ENCODE data around the gene LIMA1. TPM values are rescaled to one million over a fixed set of nuclear protein-coding genes. Genes with fewer than 3 reads are reported as not detected.

The LIMA1 gene
- total and polyA plus RNA-seq, 9 of the 15 experiments (the other 6 are each of a cell fraction or from before 2014, with no cell fraction given), result 20.2 to 37.8 (median 27.3) TPM

DNA sequence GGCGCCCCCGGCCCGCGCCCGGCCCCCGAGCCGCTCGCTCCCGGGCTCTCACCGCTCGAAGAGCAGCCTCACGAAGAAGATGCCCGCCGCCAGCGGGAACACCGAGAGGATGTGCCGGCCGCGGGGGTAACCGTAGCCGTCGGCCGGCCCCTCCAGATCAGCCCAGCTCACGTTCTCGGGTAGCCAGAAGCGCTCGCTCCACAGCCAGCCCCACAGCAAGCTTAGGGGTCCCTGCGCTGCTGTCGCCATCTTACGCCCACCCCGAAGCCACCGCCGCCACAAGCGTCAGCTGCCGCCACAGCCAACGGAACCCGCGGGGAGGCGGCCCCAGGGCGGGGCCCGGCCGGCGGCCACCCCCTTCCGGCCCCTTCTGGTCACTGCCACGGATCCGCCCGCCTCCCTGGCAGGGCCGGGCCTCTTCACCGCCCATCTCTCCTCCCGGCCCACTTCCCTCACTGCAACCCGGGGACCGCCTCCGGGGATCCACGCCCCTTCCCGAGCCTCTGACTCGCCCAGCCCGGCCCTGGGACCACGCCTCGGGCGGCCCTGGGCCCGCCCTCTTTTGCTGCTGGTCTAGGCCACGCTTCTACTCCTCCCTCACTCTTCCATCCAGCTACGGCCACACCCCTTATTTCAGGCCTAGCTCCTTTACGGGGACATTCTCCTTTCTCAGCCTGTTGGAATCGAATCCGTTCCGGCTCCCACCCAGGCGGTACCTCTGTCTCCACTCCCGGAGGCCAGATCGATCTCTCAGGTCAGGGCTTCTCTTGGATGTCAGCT lies 116.1 kb downstream of the LIMA1 start, which contains the start of gene CERS5 (continued):
- TF ChIP-seq VEZF1 (CRISPR knock-in tag; IDR thresholded peaks at IDR 0.05) (peak; percentile 59), KLF13 (tag; IDR thresholded peaks at IDR 0.05; ENCODE audit: borderline replicate concordance, low read depth) (peak; percentile 74; the same call in 1 of the 2 replicates), CHD2 (IDR thresholded peaks at IDR 0.05; ENCODE audit: low read depth, low read length) (0 out of 2 replicates have a peak, but pooled peaks have one; percentile 19)

GRCh38 chr12:50166799-50167048 lies 116.6 kb downstream of the LIMA1 start:
- H3K79me2 ChIP-seq (ENCODE audit: control insufficient read depth, insufficient read depth, low read length), result peaks cover 28% of the 10 kb centered on the region
- POLR2A ChIA-PET, result interaction anchor here (0.9 to 1.9 kb wide), 6 partner anchors 12 to 57 kb away, joined by 3 to 9 read pairs (median 4); no protein-coding TSS in a partner anchor
- no peaks in the 10 kb centered on the region for H3K9me3 ChIP-seq (replicated peaks; ENCODE audit: control insufficient read depth, insufficient read depth, low read depth, low read length)
- peaks cover 6% of the 10 kb centered on the region; the same call in 1 of the 3 replicates for H3K36me3 ChIP-seq (ENCODE audit: control insufficient read depth, insufficient read depth, low read length)
- H2AFZ ChIP-seq (ENCODE audit: low read depth, low read length), result peak overlapping the region; percentile 87
- peak overlapping the region; percentile 97 for H3K4me3 ChIP-seq
- FAIRE-seq, result no peak
- no peaks in the 10 kb centered on the region for H4K20me1 ChIP-seq (replicated peaks; ENCODE audit: control insufficient read depth, insufficient read depth, low read length)
- intact Hi-C loops (cut with micrococcal nuclease), result no loop called here
- H3K9ac ChIP-seq (ENCODE audit: insufficient read depth in 1 of 2, low read depth in 2 of 2, low read length in 2 of 2), result peak overlapping the region; percentile 82 to 99
- peak; percentile 43 to 76 (median 64) for DNase-seq (ENCODE audit: extremely low read depth in 1 of 4, low spot score in 3 of 4)
- H3K9me1 ChIP-seq (ENCODE audit: control insufficient read depth, insufficient read depth, low read length), result no peaks in the 10 kb centered on the region
- in situ Hi-C loops (cut with MboI), result loop anchor here (5.0 kb wide), 1 partner anchor 199 kb away; no protein-coding TSS in a partner anchor
- peaks cover 3 to 28% of the 10 kb centered on the region in 2 experiments; a peak in 4 of 5 replicates for H3K4me1 ChIP-seq (replicated peaks in 1 of 2; ENCODE audit: control insufficient read depth in 2 of 2, insufficient read depth in 2 of 2, low read length in 2 of 2)
- peak overlapping the region; percentile 98 for H3K4me2 ChIP-seq (ENCODE audit: insufficient read depth, low read length)
- WGBS (ENCODE audit: insufficient coverage, low coverage, missing lambda C conversion rate), result 0% methylated on average over 9 of the region's 12 CpGs
- CTCF ChIA-PET (ENCODE audit: low intra/inter-chr PET ratio), result interaction anchor here (1.0 kb wide), 1 partner anchor 9 kb away, joined by 4 read pairs; no protein-coding TSS in a partner anchor
- no peaks in the 10 kb centered on the region for H3K27me3 ChIP-seq (ENCODE audit: control insufficient read depth in 2 of 2, insufficient read depth in 2 of 2, low read length in 2 of 2)
- H3K27ac ChIP-seq (ENCODE audit: extremely low read depth, low read depth, low read length), result peak overlapping the region; percentile 84
- TSS peak; percentile 47 for BruUV-seq (replicated peaks)
- ATAC-seq, result peak; percentile 32
- TF ChIP-seq SMARCA4 (IDR thresholded peaks at IDR 0.05), result 0 out of 2 replicates have a peak, but pooled peaks have one; percentile 10
- 0 out of 2 replicates have a peak, but pooled peaks have one; percentile 44 for TF ChIP-seq NR2C2 (CRISPR knock-in tag; IDR thresholded peaks at IDR 0.05)
- TF ChIP-seq NR2C2 (tag; IDR thresholded peaks at IDR 0.05), result no peak
- no peak for TF ChIP-seq ZNF384 (IDR thresholded peaks at IDR 0.05; ENCODE audit: low read depth, low read length)
- 0 out of 2 replicates have a peak, but pooled peaks have one; percentile 30 for TF ChIP-seq NFRKB (IDR thresholded peaks at IDR 0.05; ENCODE audit: low read depth)
- TF ChIP-seq, protein P1, sequence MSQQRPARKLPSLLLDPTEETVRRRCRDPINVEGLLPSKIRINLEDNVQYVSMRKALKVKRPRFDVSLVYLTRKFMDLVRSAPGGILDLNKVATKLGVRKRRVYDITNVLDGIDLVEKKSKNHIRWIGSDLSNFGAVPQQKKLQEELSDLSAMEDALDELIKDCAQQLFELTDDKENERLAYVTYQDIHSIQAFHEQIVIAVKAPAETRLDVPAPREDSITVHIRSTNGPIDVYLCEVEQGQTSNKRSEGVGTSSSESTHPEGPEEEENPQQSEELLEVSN (IDR thresholded peaks at IDR 0.05; ENCODE audit: borderline replicate concordance in 1 of 2, extremely low read depth in 1 of 2, insufficient read depth in 1 of 2, insufficient read length in 1 of 2, low read depth in 1 of 2, low read length in 1 of 2, poor library complexity in 1 of 2, severe bottlenecking in 1 of 2), result no peak
- 0 out of 2 replicates have a peak, but pooled peaks have one; percentile 64 for TF ChIP-seq ETV5 (CRISPR knock-in tag; IDR thresholded peaks at IDR 0.05; ENCODE audit: low read depth)
- no peak for TF ChIP-seq MEF2D (tag; conservative IDR thresholded peaks at IDR 0.05; ENCODE audit: low read depth)
- no peak for TF ChIP-seq SNRNP70 (optimal IDR thresholded peaks at IDR 0.05; ENCODE audit: low read depth, low read length)
- TF ChIP-seq WHSC1 (IDR thresholded peaks at IDR 0.05; ENCODE audit: low read length), result no peak
- TF ChIP-seq ZBTB49 (CRISPR knock-in tag; IDR thresholded peaks at IDR 0.05; ENCODE audit: borderline replicate concordance), result no peak
- no peak for TF ChIP-seq PHTF2 (CRISPR knock-in tag; IDR thresholded peaks at IDR 0.05)
- TF ChIP-seq EGR1 (conservative IDR thresholded peaks at IDR 0.05), result peak; percentile 92
